ENCODE measurements around the gene TFF2.

TFF2 gene

GRCh38 chr21:42305707-42306147, 45.1 kb downstream of the TFF2 start:
- H3K27me3 ChIP-seq (ENCODE audit: control insufficient read depth, insufficient read depth, low read length), result no peaks in the 10 kb centered on the region
- no peaks in the 10 kb centered on the region for H3K79me2 ChIP-seq
- TF ChIP-seq CTCF (IDR thresholded peaks at IDR 0.05), result no peak
- H3K27ac ChIP-seq, result no peak overlapping the region
- H3K9me3 ChIP-seq (ENCODE audit: control insufficient read depth, low read length), result no peaks in the 10 kb centered on the region
- no peak overlapping the region for H3K4me3 ChIP-seq (ENCODE audit: low read depth, low read length)
- peaks cover 6% of the 10 kb centered on the region for H3K4me1 ChIP-seq
- H3K4me2 ChIP-seq (ENCODE audit: low read length), result no peak overlapping the region
- H2AFZ ChIP-seq, result no peak overlapping the region
- H3K36me3 ChIP-seq (ENCODE audit: control insufficient read depth, insufficient read depth, low read length), result no peaks in the 10 kb centered on the region
- H3K9ac ChIP-seq, result no peak overlapping the region

- Histone ChIP-seq H3K36me3 (ENCODE audit: control insufficient read depth, insufficient read depth, low read length) (no peaks in the 10 kb centered on the region), H3K9ac (no peak overlapping the region), H3K4me2 (ENCODE audit: low read length) (no peak overlapping the region), H3K27ac (no peak overlapping the region), H2AFZ (no peak overlapping the region), H3K27me3 (ENCODE audit: control insufficient read depth, insufficient read depth, low read length) (no peaks in the 10 kb centered on the region), H3K4me1 (peaks cover 6% of the 10 kb centered on the region), H3K9me3 (ENCODE audit: control insufficient read depth, low read length) (no peaks in the 10 kb centered on the region), H3K79me2 (no peaks in the 10 kb centered on the region), H3K4me3 (ENCODE audit: low read depth, low read length) (no peak overlapping the region)
- no peak for TF ChIP-seq CTCF (IDR thresholded peaks at IDR 0.05)
Observed at GRCh38 chr21:42304556-42305454, 46.0 kb downstream of the TFF2 start.

- H3K79me2 ChIP-seq, result no peaks in the 10 kb centered on the region
Observed at GRCh38 chr21:42303443-42303842, 47.4 kb downstream of the TFF2 start.

GRCh38 chr21:42302794-42303193, 48.0 kb downstream of the TFF2 start:
- Histone ChIP-seq H3K9ac (no peak overlapping the region), H3K36me3 (ENCODE audit: control insufficient read depth, insufficient read depth, low read length) (no peaks in the 10 kb centered on the region), H2AFZ (no peak overlapping the region), H3K9me3 (ENCODE audit: control insufficient read depth, low read length) (no peaks in the 10 kb centered on the region), H3K27ac (peak overlapping the region; percentile 72), H3K4me1 (no peaks in the 10 kb centered on the region), H3K79me2 (no peaks in the 10 kb centered on the region), H3K4me2 (ENCODE audit: low read length) (no peak overlapping the region), H3K4me3 (ENCODE audit: low read depth, low read length) (no peak overlapping the region), H3K27me3 (ENCODE audit: control insufficient read depth, insufficient read depth, low read length) (no peaks in the 10 kb centered on the region)
- TF ChIP-seq CTCF (IDR thresholded peaks at IDR 0.05), result no peak

More at GRCh38 chr21:42303443-42303842, 47.4 kb downstream of the TFF2 start:
- Histone ChIP-seq H3K27ac (no peak overlapping the region), H3K27me3 (ENCODE audit: control insufficient read depth, insufficient read depth, low read length) (no peaks in the 10 kb centered on the region), H3K4me3 (ENCODE audit: low read depth, low read length) (no peak overlapping the region), H3K4me1 (no peaks in the 10 kb centered on the region), H3K9me3 (ENCODE audit: control insufficient read depth, low read length) (no peaks in the 10 kb centered on the region), H2AFZ (no peak overlapping the region), H3K9ac (no peak overlapping the region), H3K36me3 (ENCODE audit: control insufficient read depth, insufficient read depth, low read length) (no peaks in the 10 kb centered on the region), H3K4me2 (ENCODE audit: low read length) (no peak overlapping the region)
- no peak for TF ChIP-seq CTCF (IDR thresholded peaks at IDR 0.05)
